Right atrium auricular region (tissue), 2 donors: ENCODE measurements around the gene SYT9. TPM values are rescaled to one million over a fixed set of nuclear protein-coding genes. Genes with fewer than 3 reads are reported as not detected.
"Not testable (repeated sequence)": the region's sequence is repeated elsewhere in the genome, so short reads cannot be mapped to it uniquely, and the experiment has no call there.

Experiments
- DNase-seq: peaks from one replicate; pipeline ENCODE4 v3.0.0-alpha.2; 2019; ENCODE audit warnings: low spot score
- H3K27ac ChIP-seq, 2 donors: fragments of 200-600 bp; sonication (generic); 1 replicate in 1 of 2; 2 replicates in 1 of 2; pipeline ENCODE4 v1.5.1; 2016 to 2019
- H3K27me3 ChIP-seq, 2 donors: fragments of 200-600 bp; sonication (generic); one replicate each; pipeline versions ENCODE4 v1.5.1 to v1.6.0; 2017 to 2019
- H3K36me3 ChIP-seq: fragments of 200-600 bp; sonication (generic); one replicate; pipeline ENCODE4 v1.5.1; 2016
- H3K4me1 ChIP-seq, 2 donors: fragments of 200-600 bp; sonication (generic); one replicate each; pipeline versions ENCODE4 v1.5.1 to v1.6.0; 2017 to 2019
- H3K4me3 ChIP-seq, 2 donors: fragments of 200-600 bp; sonication (generic); 1 replicate in 1 of 2; 2 replicates in 1 of 2; pipeline ENCODE4 v1.5.1; 2017 to 2019; ENCODE audit warnings: mild to moderate bottlenecking in 1 of 2, moderate library complexity in 1 of 2
- H3K9me3 ChIP-seq, 2 donors: fragments of 200-600 bp; sonication (generic); one replicate each; pipeline ENCODE4 v1.5.1; 2019
- total RNA-seq, 2 donors: library from RNA; depleted of rRNA; stranded (reverse); fragments of >200 nt; gene quantifications; one replicate each; pipeline ENCODE4 v1.1.0, GENCODE V29; 2016
- TF ChIP-seq, protein P1 (sequence below), 2 donors: fragments of 200-600 bp; sonication (generic); IDR thresholded peaks; one replicate each; pipeline ENCODE4 v1.5.1; 2019; ENCODE audit warnings: antibody characterized with exemption in 2 of 2

The SYT9 gene
- total RNA-seq, 2 donors from 2014 or later, result 0.16 to 0.74 TPM

DNA sequence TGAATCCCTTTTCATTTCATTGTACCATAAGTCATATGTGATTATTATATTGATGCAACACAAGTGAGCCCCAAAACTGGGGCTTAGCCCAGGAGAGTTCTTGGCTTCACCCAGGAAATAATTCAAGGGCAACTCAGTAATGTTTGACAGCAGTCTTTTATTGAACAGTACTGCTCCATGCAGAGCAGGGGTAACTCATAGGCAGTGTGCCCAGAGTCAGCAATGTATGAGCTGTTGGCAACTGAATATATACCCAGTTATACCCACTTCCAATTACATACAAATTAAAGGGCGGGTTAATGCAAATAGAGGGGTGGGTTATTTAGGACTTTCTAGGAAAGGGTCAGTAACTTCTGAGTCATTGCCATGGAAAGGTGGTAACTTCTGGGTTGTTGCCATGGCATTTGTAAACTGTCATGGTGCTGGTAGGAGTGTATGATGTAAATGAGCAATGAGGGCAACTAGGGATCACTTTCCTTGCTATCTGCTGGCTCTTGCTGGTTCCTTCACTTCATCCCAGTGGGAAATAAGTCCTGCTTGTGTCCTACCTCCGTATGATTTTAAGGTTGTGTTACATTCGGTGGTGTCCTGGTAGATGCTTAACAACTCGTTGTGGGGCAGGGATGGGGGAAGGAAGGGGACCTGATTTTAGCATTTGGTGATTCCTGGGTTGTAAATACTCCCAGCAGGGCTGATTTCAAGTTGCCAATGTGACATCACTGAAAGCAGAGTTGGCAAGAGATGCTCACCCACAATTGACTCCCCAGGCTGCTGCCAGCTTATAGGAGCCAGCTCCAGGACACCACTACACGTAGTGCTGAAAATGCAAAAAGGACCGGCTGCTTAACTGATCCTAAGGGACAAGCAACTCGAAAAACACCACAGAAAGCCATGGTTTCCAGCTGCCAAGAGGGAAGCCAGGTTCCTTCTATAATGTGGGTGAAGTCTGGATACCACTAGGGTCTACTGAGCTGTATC, 70.1 kb downstream of the SYT9 start:
- H3K27me3 ChIP-seq, result no peaks in the 10 kb centered on the region
- TF ChIP-seq, protein P1, sequence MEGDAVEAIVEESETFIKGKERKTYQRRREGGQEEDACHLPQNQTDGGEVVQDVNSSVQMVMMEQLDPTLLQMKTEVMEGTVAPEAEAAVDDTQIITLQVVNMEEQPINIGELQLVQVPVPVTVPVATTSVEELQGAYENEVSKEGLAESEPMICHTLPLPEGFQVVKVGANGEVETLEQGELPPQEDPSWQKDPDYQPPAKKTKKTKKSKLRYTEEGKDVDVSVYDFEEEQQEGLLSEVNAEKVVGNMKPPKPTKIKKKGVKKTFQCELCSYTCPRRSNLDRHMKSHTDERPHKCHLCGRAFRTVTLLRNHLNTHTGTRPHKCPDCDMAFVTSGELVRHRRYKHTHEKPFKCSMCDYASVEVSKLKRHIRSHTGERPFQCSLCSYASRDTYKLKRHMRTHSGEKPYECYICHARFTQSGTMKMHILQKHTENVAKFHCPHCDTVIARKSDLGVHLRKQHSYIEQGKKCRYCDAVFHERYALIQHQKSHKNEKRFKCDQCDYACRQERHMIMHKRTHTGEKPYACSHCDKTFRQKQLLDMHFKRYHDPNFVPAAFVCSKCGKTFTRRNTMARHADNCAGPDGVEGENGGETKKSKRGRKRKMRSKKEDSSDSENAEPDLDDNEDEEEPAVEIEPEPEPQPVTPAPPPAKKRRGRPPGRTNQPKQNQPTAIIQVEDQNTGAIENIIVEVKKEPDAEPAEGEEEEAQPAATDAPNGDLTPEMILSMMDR (IDR thresholded peaks at IDR 0.05), result no peak
- H3K36me3 ChIP-seq, result no peaks in the 10 kb centered on the region
- DNase-seq, result no peak
- H3K4me1 ChIP-seq, result no peaks in the 10 kb centered on the region
- H3K4me3 ChIP-seq, result no peak overlapping the region
- no peak overlapping the region for H3K27ac ChIP-seq
- H3K9me3 ChIP-seq, result no peaks in the 10 kb centered on the region

DNA sequence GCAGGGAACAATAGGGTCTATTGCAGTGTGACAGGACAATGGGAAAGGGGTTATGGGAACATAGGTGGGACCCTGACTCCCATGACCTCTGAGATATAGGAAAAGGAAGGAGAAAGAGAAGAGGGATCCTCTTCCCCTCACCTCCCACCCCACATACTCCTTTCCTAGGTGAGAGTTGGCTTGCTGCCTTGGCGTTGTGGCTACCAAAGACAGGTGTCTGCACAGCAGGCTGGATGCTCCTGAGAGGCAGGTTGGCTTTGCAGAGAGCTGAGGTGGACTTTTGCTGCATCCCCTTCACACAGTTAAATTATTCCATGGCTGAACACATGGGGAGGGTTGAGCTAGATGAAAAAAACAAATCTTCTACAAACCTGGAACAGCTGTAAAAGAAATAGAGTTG, 80.7 kb downstream of the SYT9 start:
- no peaks in the 10 kb centered on the region for H3K36me3 ChIP-seq
- no peak for DNase-seq
- H3K27me3 ChIP-seq, result no peaks in the 10 kb centered on the region
- H3K4me3 ChIP-seq, result no peak overlapping the region
- peaks cover 0 to 5% of the 10 kb centered on the region in 2 donors for H3K9me3 ChIP-seq
- TF ChIP-seq, protein P1 (IDR thresholded peaks at IDR 0.05), result no peak
- no peaks in the 10 kb centered on the region for H3K4me1 ChIP-seq
- no peak overlapping the region for H3K27ac ChIP-seq

DNA sequence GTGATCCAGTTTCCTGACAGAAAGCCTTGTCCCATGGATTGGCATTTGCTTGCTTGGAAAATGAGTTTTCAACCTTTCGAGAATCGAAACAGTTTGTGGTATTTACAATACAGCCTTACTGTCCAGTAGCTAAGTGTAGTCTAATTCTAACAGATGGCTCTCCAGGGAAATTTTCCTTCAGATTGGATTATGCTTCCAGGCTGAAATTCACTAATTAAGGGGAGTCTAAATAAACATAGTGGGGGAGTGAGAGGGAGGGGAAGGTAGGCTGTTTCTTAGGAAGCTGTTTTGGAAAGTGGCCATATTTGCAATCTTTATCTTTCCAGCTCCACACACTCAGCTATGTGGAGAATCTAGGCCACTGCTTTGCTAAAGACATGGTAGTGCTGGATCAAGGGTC, 81.3 kb downstream of the SYT9 start:
- Histone ChIP-seq H3K4me3 (no peak overlapping the region), H3K9me3 (peaks cover 0 to 5% of the 10 kb centered on the region in 2 donors), H3K36me3 (no peaks in the 10 kb centered on the region), H3K27me3 (no peaks in the 10 kb centered on the region), H3K27ac (no peak overlapping the region), H3K4me1 (no peaks in the 10 kb centered on the region)
- DNase-seq, result no peak
- TF ChIP-seq, protein P1 (IDR thresholded peaks at IDR 0.05), result no peak

DNA sequence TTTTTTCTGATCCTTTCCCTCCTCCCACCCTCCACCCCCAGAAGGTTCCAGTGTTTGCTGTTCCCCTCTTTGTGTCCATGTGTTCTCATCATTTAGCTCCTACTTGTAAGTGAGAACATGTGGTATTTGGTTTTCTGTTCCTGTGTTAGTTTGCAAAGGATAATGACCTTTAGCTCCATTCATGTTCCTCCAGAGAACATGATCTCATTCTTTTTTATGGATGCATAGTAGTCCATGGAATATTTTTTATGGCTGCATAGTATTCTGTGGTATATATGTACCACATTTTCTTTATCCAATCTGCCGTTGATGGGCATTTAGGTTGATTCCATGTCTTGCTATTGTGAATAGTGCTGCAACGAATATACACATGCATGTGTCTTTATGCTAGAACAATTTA, 83.7 kb downstream of the SYT9 start:
- H3K27me3 ChIP-seq, H3K9me3 ChIP-seq, DNase-seq, H3K36me3 ChIP-seq, H3K27ac ChIP-seq, H3K4me3 ChIP-seq, H3K4me1 ChIP-seq: not testable (repeated sequence)

DNA sequence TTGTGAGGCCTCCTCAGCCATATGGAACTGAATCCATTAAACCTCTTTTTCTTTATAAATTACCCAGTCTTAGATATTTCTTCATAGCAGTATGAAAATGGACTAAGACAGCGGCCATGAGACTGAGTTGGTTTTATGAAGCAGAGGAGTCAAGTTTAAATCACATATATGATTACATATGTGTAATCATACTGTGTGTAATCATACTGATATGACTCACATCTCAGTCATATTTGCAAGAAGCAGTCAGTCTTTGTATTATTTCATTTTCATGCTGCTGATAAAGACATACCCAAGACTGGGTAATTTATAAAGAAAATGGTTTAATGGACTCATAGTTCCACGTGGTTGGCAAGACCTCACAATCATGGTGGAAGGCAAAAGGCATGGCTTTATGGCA, 89.8 kb downstream of the SYT9 start:
- TF ChIP-seq, protein P1 (IDR thresholded peaks at IDR 0.05), result no peak
- H3K27ac ChIP-seq, result no peak overlapping the region
- no peaks in the 10 kb centered on the region for H3K27me3 ChIP-seq
- H3K36me3 ChIP-seq, result no peaks in the 10 kb centered on the region
- H3K4me3 ChIP-seq, result no peak overlapping the region
- no peaks in the 10 kb centered on the region for H3K9me3 ChIP-seq
- no peak for DNase-seq
- H3K4me1 ChIP-seq, result no peaks in the 10 kb centered on the region

DNA sequence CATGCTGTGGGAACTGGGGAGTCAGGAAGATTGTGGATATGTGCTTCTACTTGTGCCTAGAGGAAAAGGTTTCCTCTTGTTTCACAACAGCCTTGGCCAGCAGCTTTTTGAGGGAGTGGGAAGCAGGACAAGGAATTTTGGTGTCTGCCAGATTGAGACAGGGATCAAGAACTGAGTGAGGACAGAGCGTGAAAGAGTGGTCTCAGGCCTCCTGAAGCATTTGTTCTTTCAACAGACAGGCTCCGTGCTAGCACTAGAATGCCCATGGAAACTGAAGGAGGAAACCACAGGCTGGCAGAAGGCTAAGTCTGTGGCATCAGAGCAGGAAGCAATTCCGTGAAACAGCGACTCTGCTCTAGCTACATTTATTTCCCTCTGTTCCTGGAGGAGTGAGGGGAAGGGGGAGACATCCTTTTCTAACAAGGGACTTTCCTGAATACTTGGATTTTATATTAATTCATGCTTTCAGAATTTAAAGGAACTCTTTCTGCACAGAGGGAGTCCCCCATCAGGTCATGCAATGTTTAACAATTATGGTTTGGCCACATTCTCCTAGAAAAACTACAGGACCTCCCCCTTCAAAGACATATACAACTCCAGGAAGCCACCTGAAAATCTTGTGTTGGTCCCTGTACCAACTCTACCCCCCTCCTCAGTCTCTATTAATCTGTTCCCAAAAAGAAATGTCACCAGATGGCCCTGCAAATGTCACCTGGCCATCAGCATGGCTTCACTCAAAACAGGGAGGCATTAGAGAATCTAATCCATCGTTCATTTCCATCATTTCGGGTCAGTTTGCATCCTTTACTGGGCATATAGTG, 96.1 kb downstream of the SYT9 start:
- no peak for DNase-seq
- no peaks in the 10 kb centered on the region for H3K27me3 ChIP-seq
- no peak overlapping the region for H3K4me3 ChIP-seq
- TF ChIP-seq, protein P1 (IDR thresholded peaks at IDR 0.05), result no peak
- no peaks in the 10 kb centered on the region for H3K36me3 ChIP-seq
- H3K9me3 ChIP-seq, result no peaks in the 10 kb centered on the region
- no peak overlapping the region for H3K27ac ChIP-seq
- no peaks in the 10 kb centered on the region for H3K4me1 ChIP-seq
